Fibroblast of lung (primary cell): ENCODE measurements around the gene CMTM1. TPM values are rescaled to one million over a fixed set of nuclear protein-coding genes. Genes with fewer than 3 reads are reported as not detected.
"Not testable (repeated sequence)": the region's sequence is repeated elsewhere in the genome, so short reads cannot be mapped to it uniquely, and the experiment has no call there.

Source experiments
- DNase-seq, 2 donors: peaks; one replicate each; pipeline versions ENCODE4 v3.0.0 to v3.0.0-alpha.2; 2010; ENCODE audit warnings: low read depth in 2 of 2
- H2AFZ ChIP-seq: 2 replicates; pipeline ENCODE4 v1.5.1; 2012; ENCODE audit warnings: low read length, control low read depth, inconsistent platforms
- H3K27ac ChIP-seq: 2 replicates; pipeline ENCODE4 v1.5.1; 2011; ENCODE audit warnings: low read length, control low read depth; ENCODE audit not compliant: insufficient read depth
- H3K27me3 ChIP-seq: 2 replicates; pipeline ENCODE4 v1.5.1; 2011; ENCODE audit warnings: mild to moderate bottlenecking, low read length; ENCODE audit not compliant: control insufficient read depth, insufficient read depth
- H3K36me3 ChIP-seq: 2 replicates; pipeline ENCODE4 v1.5.1; 2011; ENCODE audit warnings: low read length; ENCODE audit not compliant: control insufficient read depth, insufficient read depth
- H3K4me1 ChIP-seq: 2 replicates; pipeline ENCODE4 v1.5.1; 2011; ENCODE audit warnings: low read length; ENCODE audit not compliant: control insufficient read depth, insufficient read depth; ENCODE audit errors: extremely low read depth
- H3K4me2 ChIP-seq: 2 replicates; pipeline ENCODE4 v1.5.1; 2011; ENCODE audit warnings: low read length, control low read depth; ENCODE audit not compliant: insufficient read depth; ENCODE audit errors: extremely low read depth
- H3K4me3 ChIP-seq, 4 experiments: fragments of 200-600 bp in 1 of 4; sonication (generic) in 1 of 4; replicated peaks in 1 of 4; 2 replicates each; pipeline ENCODE4 v1.5.1; 2011 to 2016; ENCODE audit warnings: low read length in 4 of 4, low read depth in 3 of 4, mild to moderate bottlenecking in 3 of 4, control low read depth in 2 of 4, inconsistent platforms in 1 of 4, mixed read lengths in 1 of 4; ENCODE audit not compliant: insufficient read depth in 1 of 4; ENCODE audit errors: control extremely low read depth in 1 of 4
- H3K79me2 ChIP-seq: 2 replicates; pipeline ENCODE4 v1.5.1; 2012; ENCODE audit warnings: mild to moderate bottlenecking, low read length, inconsistent platforms; ENCODE audit not compliant: control insufficient read depth, insufficient read depth
- H3K9ac ChIP-seq: 2 replicates; pipeline ENCODE4 v1.5.1; 2011; ENCODE audit warnings: mild to moderate bottlenecking, low read length, control low read depth; ENCODE audit not compliant: insufficient read depth
- H3K9me3 ChIP-seq: 2 replicates; pipeline ENCODE4 v1.5.1; 2012; ENCODE audit warnings: low read depth, low read length; ENCODE audit not compliant: control insufficient read depth, insufficient read depth
- H4K20me1 ChIP-seq: 2 replicates; pipeline ENCODE4 v1.5.1; 2011; ENCODE audit warnings: low read length; ENCODE audit not compliant: control insufficient read depth, insufficient read depth; ENCODE audit errors: extremely low read depth
- CTCF ChIP-seq, 2 donors: IDR thresholded peaks in 1 of 2; conservative IDR thresholded peaks in 1 of 2; 1 replicate in 1 of 2; 2 replicates in 1 of 2; pipeline ENCODE4 v1.5.1; 2011 to 2012; ENCODE audit warnings: low read length in 2 of 2, control low read depth in 1 of 2, inconsistent platforms in 1 of 2, low read depth in 1 of 2, mild to moderate bottlenecking in 1 of 2
- EZH2 ChIP-seq: IDR thresholded peaks from 2 replicates; pipeline ENCODE4 v1.5.1; 2012; ENCODE audit warnings: low read length, control low read depth, mild to moderate bottlenecking; ENCODE audit errors: missing control alignments
- polyA plus RNA-seq, 2 donors: library from polyadenylated mRNA; depleted of rRNA in 1 of 2; stranded (reverse) in 1 of 2; unstranded in 1 of 2; fragments of >200 nt; gene quantifications; 2 replicates each; pipeline ENCODE4 v1.2.1, GENCODE V29; 2011 to 2012; ENCODE audit warnings: missing spikeins in 1 of 2
- total RNA-seq: library from RNA; depleted of rRNA; stranded (reverse); fragments of >200 nt; gene quantifications from 2 replicates; pipeline ENCODE4 v1.2.1, GENCODE V29; 2014

Gene CMTM1
- total and polyA plus RNA-seq, 2 donors (not counting 1 experiment from before 2014, with no cell fraction given) = 0.99 to 1.5 TPM

- Histone ChIP-seq H3K27me3 (no peaks in the 10 kb centered on the region), H3K4me2 (no peak overlapping the region), H3K36me3 (peaks cover 9% of the 10 kb centered on the region), H3K9me3 (no peaks in the 10 kb centered on the region), H3K9ac (no peak overlapping the region), H3K4me3 (no peak overlapping the region), H3K27ac (no peak overlapping the region), H4K20me1 (no peaks in the 10 kb centered on the region), H3K79me2 (no peaks in the 10 kb centered on the region), H3K4me1 (no peaks in the 10 kb centered on the region), H2AFZ (no peak overlapping the region)
- no peak for DNase-seq
- TF ChIP-seq CTCF (conservative IDR thresholded peaks at IDR 0.05 in 1 of 2, IDR thresholded peaks at IDR 0.05 in 1 of 2; ENCODE audit: low read depth in 1 of 2, low read length in 2 of 2) (no peak), EZH2 (no peak)
These were observed 3.3 kb upstream of the CMTM1 start for GRCh38 chr16:66562986-66563385.

- H3K27me3 ChIP-seq = no peaks in the 10 kb centered on the region
- DNase-seq = no peak
- no peaks in the 10 kb centered on the region for H4K20me1 ChIP-seq
- no peak overlapping the region for H3K27ac ChIP-seq
- no peaks in the 10 kb centered on the region for H3K4me1 ChIP-seq
- H3K36me3 ChIP-seq = peaks cover 9% of the 10 kb centered on the region
- H2AFZ ChIP-seq = no peak overlapping the region
- no peak overlapping the region for H3K4me3 ChIP-seq
- H3K79me2 ChIP-seq = no peaks in the 10 kb centered on the region
- no peaks in the 10 kb centered on the region for H3K9me3 ChIP-seq
- no peak for TF ChIP-seq EZH2
- TF ChIP-seq CTCF (conservative IDR thresholded peaks at IDR 0.05 in 1 of 2, IDR thresholded peaks at IDR 0.05 in 1 of 2; ENCODE audit: low read depth in 1 of 2, low read length in 2 of 2) = no peak
- no peak overlapping the region for H3K9ac ChIP-seq
- no peak overlapping the region for H3K4me2 ChIP-seq
These were observed 2.5 kb upstream of the CMTM1 start for GRCh38 chr16:66563574-66564334.

- not testable (repeated sequence) for H4K20me1 ChIP-seq, H3K4me3 ChIP-seq, H2AFZ ChIP-seq, H3K36me3 ChIP-seq, H3K9me3 ChIP-seq, H3K79me2 ChIP-seq, H3K27me3 ChIP-seq, H3K9ac ChIP-seq, H3K27ac ChIP-seq, H3K4me1 ChIP-seq, DNase-seq, H3K4me2 ChIP-seq
These were observed 1.0 kb downstream of the CMTM1 start for GRCh38 chr16:66567270-66567669.
